Dedifferentiated amniotic fluid mesenchymal stem cell (primary cell): ENCODE data around the gene CLRN3.

Source experiments
- DNase-seq: peaks from one replicate; pipeline ENCODE4 v3.0.0-alpha.2; 2016; ENCODE audit errors: extremely low spot score

The CLRN3 gene

GRCh38 chr10:127892743-127893142 lies at the start of gene CLRN3:
CLRN3 (minus strand) TSS chr10:127892941; CDS start chr10:127892784, 157 bp downstream.
- no peak for DNase-seq

GRCh38 chr10:127940866-127941640 lies 48.3 kb upstream of the CLRN3 start:
- no peak for DNase-seq

GRCh38 chr10:127939786-127940330 lies 47.1 kb upstream of the CLRN3 start:
- DNase-seq: no peak

- DNase-seq: no peak
Measured at GRCh38 chr10:127937915-127938463, 45.2 kb upstream of the CLRN3 start.

GRCh38 chr10:127937069-127937468 lies 44.3 kb upstream of the CLRN3 start:
- DNase-seq: no peak

GRCh38 chr10:127935071-127935561 lies 42.4 kb upstream of the CLRN3 start:
- DNase-seq: no peak

GRCh38 chr10:127934383-127934782 lies 41.6 kb upstream of the CLRN3 start:
- DNase-seq: no peak

GRCh38 chr10:127933271-127933670 lies 40.5 kb upstream of the CLRN3 start:
- DNase-seq: no peak

GRCh38 chr10:127932521-127933270 lies 40.0 kb upstream of the CLRN3 start:
- DNase-seq: no peak

GRCh38 chr10:127928021-127928806 lies 35.5 kb upstream of the CLRN3 start:
- DNase-seq: no peak

GRCh38 chr10:127926455-127926854 lies 33.7 kb upstream of the CLRN3 start:
- DNase-seq: no peak

- no peak for DNase-seq
Measured at GRCh38 chr10:127925471-127926207, 32.9 kb upstream of the CLRN3 start.

- DNase-seq: no peak
Measured at GRCh38 chr10:127923646-127924045, 30.9 kb upstream of the CLRN3 start.

GRCh38 chr10:127922675-127923366 lies 30.1 kb upstream of the CLRN3 start:
- DNase-seq: no peak

GRCh38 chr10:127922206-127922605 lies 29.5 kb upstream of the CLRN3 start:
- DNase-seq: no peak

- no peak for DNase-seq
Measured at GRCh38 chr10:127921753-127922145, 29.0 kb upstream of the CLRN3 start.

- DNase-seq: no peak
Measured at GRCh38 chr10:127921075-127921752, 28.5 kb upstream of the CLRN3 start.

GRCh38 chr10:127920306-127921074 lies 27.7 kb upstream of the CLRN3 start:
- DNase-seq: no peak
